HCT116 (cell line): ENCODE results near the gene RCAN3. TPM values are rescaled to one million over a fixed set of nuclear protein-coding genes. Genes with fewer than 3 reads are reported as not detected.
A peak's percentile ranks its signal among the peaks of the same experiment; 100 is the strongest.

ENCODE experiments used
- ATAC-seq: fragments of 200-7000 bp; cut with Tn5 transposase; 2 replicates; pipeline ENCODE4 v1.9.1; 2020; ENCODE audit warnings: mild to moderate bottlenecking, moderate library complexity
- BruUV-seq: library from RNA; stranded (reverse); fragments of 400-500 nt; replicated peaks from 2 replicates; lab custom pipeline; 2021; lab: Mats Ljungman, UMichigan
- CTCF ChIA-PET: fragments of 300-600 bp; sonication (Branson Sonifier 250); formaldehyde crosslinking; loops from one replicate; lab custom pipeline; 2021; ENCODE audit warnings: antibody characterized with exemption; lab: Charles Lee
- POLR2A ChIA-PET: fragments of 300-600, 350-600 bp; sonication (Branson Sonifier 250); formaldehyde crosslinking; loops from one replicate; lab custom pipeline; 2021; ENCODE audit warnings: antibody characterized with exemption; lab: Charles Lee
- RAD21 ChIA-PET, 2 experiments: fragments of 300-600 bp; sonication (Branson Sonifier 250); formaldehyde crosslinking; loops; one replicate each; lab custom pipeline; 2023; ENCODE audit warnings: low total read pairs in 2 of 2; ENCODE audit not compliant: uncharacterized antibody in 2 of 2, unreplicated experiment in 2 of 2, low non-redundant PET in 1 of 2; lab: Charles Lee
- DNase-seq: peaks from one replicate; pipeline ENCODE4 v3.0.0-alpha.2; 2010; ENCODE audit warnings: low read depth, low spot score
- H2AFZ ChIP-seq: fragments of 200-600 bp; shearing (Covaris generic), sonication (generic); 2 replicates; pipeline ENCODE4 v1.6.1; 2017; ENCODE audit warnings: low read depth, mixed run types, mixed read lengths, antibody characterized with exemption, low read length; ENCODE audit not compliant: poor library complexity, severe bottlenecking
- H3K27ac ChIP-seq: 2 replicates; pipeline ENCODE4 v1.5.1; 2012; ENCODE audit warnings: low read depth, low read length
- H3K27me3 ChIP-seq: fragments of 200-600 bp; sonication (generic); 2 replicates; pipeline ENCODE4 v1.6.1; 2016; ENCODE audit warnings: mixed run types, low read length, mixed read lengths; ENCODE audit not compliant: insufficient read depth
- H3K36me3 ChIP-seq, 2 experiments: fragments of 200-500 bp in 1 of 2; fragments of 200-600 bp in 1 of 2; sonication (Bioruptor generic) in 1 of 2; sonication (generic) in 1 of 2; 2 replicates each; pipeline versions ENCODE4 v1.5.1 to v1.6.1; 2014 to 2016; ENCODE audit warnings: low read length in 2 of 2, inconsistent platforms in 1 of 2, mixed read lengths in 1 of 2, mixed run types in 1 of 2; ENCODE audit not compliant: insufficient read depth in 2 of 2, control insufficient read depth in 1 of 2
- H3K4me1 ChIP-seq, 2 experiments: fragments of 200-600 bp in 1 of 2; sonication (generic) in 1 of 2; 2 replicates each; pipeline versions ENCODE4 v1.5.1 to v1.6.1; 2012 to 2017; ENCODE audit warnings: low read length in 2 of 2, inconsistent platforms in 1 of 2, mild to moderate bottlenecking in 1 of 2, mixed read lengths in 1 of 2, mixed run types in 1 of 2, moderate library complexity in 1 of 2; ENCODE audit not compliant: insufficient read depth in 2 of 2, control insufficient read depth in 1 of 2
- H3K4me2 ChIP-seq: fragments of 200-600 bp; sonication (generic); 2 replicates; pipeline ENCODE4 v1.6.1; 2017; ENCODE audit warnings: mixed run types, low read length, mixed read lengths
- H3K4me3 ChIP-seq, 2 experiments: fragments of 200-600 bp in 1 of 2; sonication (generic) in 1 of 2; replicated peaks in 1 of 2; 2 replicates each; pipeline ENCODE4 v1.5.1; 2011 to 2016; ENCODE audit warnings: low read length in 2 of 2, control low read depth in 1 of 2, low read depth in 1 of 2, mild to moderate bottlenecking in 1 of 2, mixed read lengths in 1 of 2, mixed run types in 1 of 2
- H3K79me2 ChIP-seq: fragments of 200-600 bp; sonication (generic); 2 replicates; pipeline ENCODE4 v1.6.1; 2017; ENCODE audit warnings: mild to moderate bottlenecking, mixed run types, low read length, moderate library complexity, mixed read lengths; ENCODE audit not compliant: insufficient read depth
- H3K9ac ChIP-seq: fragments of 200-600 bp; sonication (generic); 2 replicates; pipeline ENCODE4 v1.6.1; 2016; ENCODE audit warnings: low read length, mixed read lengths
- H3K9me2 ChIP-seq: fragments of 200-600 bp; sonication (generic), shearing (Covaris generic); 2 replicates; pipeline ENCODE4 v1.6.1; 2017; ENCODE audit warnings: mixed run types, mild to moderate bottlenecking, moderate library complexity; ENCODE audit not compliant: insufficient read depth
- H3K9me3 ChIP-seq, 2 experiments: fragments of 200-500 bp in 1 of 2; fragments of 200-600 bp in 1 of 2; sonication (Bioruptor generic) in 1 of 2; sonication (generic) in 1 of 2; 2 replicates each; pipeline ENCODE4 v1.6.1; 2014 to 2017; ENCODE audit warnings: low read length in 2 of 2, mixed read lengths in 2 of 2, inconsistent platforms in 1 of 2, low read depth in 1 of 2, mild to moderate bottlenecking in 1 of 2, mixed run types in 1 of 2, moderate library complexity in 1 of 2; ENCODE audit not compliant: control insufficient read depth in 1 of 2, insufficient read depth in 1 of 2
- H4K20me1 ChIP-seq: fragments of 200-600 bp; sonication (generic), shearing (Covaris generic); 2 replicates; pipeline ENCODE4 v1.6.1; 2017; ENCODE audit warnings: mixed run types, mild to moderate bottlenecking, moderate library complexity; ENCODE audit not compliant: insufficient read depth
- EGR1 ChIP-seq: IDR thresholded peaks from 2 replicates; pipeline ENCODE4 v1.6.1; 2012; ENCODE audit warnings: low read depth
- EZH2 ChIP-seq: fragments of 200-600 bp; sonication (generic); IDR thresholded peaks from 2 replicates; pipeline ENCODE4 v1.6.1; 2017; ENCODE audit warnings: antibody characterized with exemption, mixed run types
- FOSL1 ChIP-seq: IDR thresholded peaks from 2 replicates; pipeline ENCODE4 v1.6.1; 2012; ENCODE audit warnings: low read depth
- JUND ChIP-seq: IDR thresholded peaks from 2 replicates; pipeline ENCODE4 v1.6.1; 2012
- SIN3A ChIP-seq: IDR thresholded peaks from 2 replicates; pipeline ENCODE4 v1.6.1; 2012; ENCODE audit warnings: low read depth
- TCF7L2 ChIP-seq: IDR thresholded peaks from 2 replicates; pipeline ENCODE4 v1.7.0; 2011; ENCODE audit warnings: borderline replicate concordance, inconsistent platforms; ENCODE audit not compliant: insufficient read depth, insufficient read length; ENCODE audit errors: extremely low read depth
- ZFX ChIP-seq: fragments of 450-650 bp; IDR thresholded peaks from 2 replicates; pipeline ENCODE4 v1.6.1; 2017
- ZNF274 ChIP-seq: fragments of 200-500 bp; sonication (Bioruptor generic); IDR thresholded peaks from 2 replicates; pipeline ENCODE4 v1.6.1; 2014; ENCODE audit warnings: mild to moderate bottlenecking, low read depth, low read length, inconsistent platforms
- intact Hi-C: fragments of 100-400 bp; cut with micrococcal nuclease; formaldehyde crosslinking; loops from 2 replicates; pipeline ENCODE4 v1.10.0; 2022
- total RNA-seq: library from RNA; stranded (reverse); gene quantifications from one replicate; pipeline ENCODE4 v1.2.1, GENCODE V29; 2021; ENCODE audit not compliant: unreplicated experiment
- TF ChIP-seq, protein P1 (sequence below): IDR thresholded peaks from 2 replicates; pipeline ENCODE4 v1.6.1; 2012
- TF ChIP-seq, protein P2 (sequence below): IDR thresholded peaks from 2 replicates; pipeline ENCODE4 v1.6.1; 2012

Gene RCAN3
- total RNA-seq, 1 experiment from 2014 or later: 13.3 TPM

DNA sequence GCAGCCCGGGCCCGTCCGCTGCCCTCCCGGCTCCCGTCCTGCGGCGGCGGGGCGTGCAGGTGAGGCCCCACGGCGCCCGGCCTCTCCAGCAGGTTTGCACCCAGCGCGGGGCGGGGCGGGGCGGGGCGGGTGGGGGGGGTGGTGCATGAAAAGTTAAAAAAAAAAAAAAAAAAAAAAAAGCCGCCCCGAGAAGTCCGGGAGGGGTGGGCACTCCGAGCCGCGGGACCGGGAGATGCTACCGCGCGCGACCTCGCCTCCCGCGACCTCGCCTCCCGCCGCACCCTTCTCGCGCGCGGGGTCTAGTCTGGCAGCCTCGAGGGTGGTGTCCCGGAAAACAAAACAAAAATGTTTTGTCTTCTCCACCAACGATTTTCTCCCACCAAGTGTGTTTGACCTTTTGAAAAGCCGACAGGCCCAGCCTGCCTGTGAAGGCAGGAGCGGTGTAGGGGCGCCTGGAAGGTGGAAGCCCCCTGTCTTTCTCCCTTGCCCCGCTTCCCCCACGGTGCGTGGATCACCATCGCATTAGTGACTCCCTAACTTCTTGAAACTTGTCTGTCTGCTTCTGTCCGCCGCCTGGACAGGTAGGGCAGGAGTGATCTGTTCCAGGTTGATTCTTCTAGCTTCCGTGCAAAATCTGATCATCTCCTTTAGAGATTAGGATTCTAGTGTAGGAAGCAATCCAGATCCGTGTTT, 569 bp downstream of the RCAN3 start:
- Histone ChIP-seq H3K9me3 (no peaks in the 10 kb centered on the region), H2AFZ (no peak overlapping the region), H3K4me3 (peak overlapping the region; percentile 51 to 78), H3K36me3 (no peaks in the 10 kb centered on the region), H3K4me1 (peaks cover 18 to 29% of the 10 kb centered on the region in 2 experiments), H3K79me2 (no peaks in the 10 kb centered on the region), H3K9ac (peak overlapping the region; percentile 84), H4K20me1 (no peaks in the 10 kb centered on the region), H3K27me3 (no peaks in the 10 kb centered on the region), H3K9me2 (no peaks in the 10 kb centered on the region), H3K27ac (peak overlapping the region; percentile 53; the same call in 1 of the 2 replicates), H3K4me2 (peak overlapping the region; percentile 88)
- intact Hi-C loops: no loop called here
- no TSS peak for BruUV-seq
- ChIA-PET POLR2A (interaction anchor here (1.0 kb wide), 1 partner anchor 12 kb away, joined by 3 read pairs; no protein-coding TSS in a partner anchor), RAD21 (no interaction called here), CTCF (no interaction called here)
- ATAC-seq (no peak), DNase-seq (no peak)
- no peak for TF ChIP-seq ZNF274
- peak; percentile 44 for TF ChIP-seq TCF7L2

DNA sequence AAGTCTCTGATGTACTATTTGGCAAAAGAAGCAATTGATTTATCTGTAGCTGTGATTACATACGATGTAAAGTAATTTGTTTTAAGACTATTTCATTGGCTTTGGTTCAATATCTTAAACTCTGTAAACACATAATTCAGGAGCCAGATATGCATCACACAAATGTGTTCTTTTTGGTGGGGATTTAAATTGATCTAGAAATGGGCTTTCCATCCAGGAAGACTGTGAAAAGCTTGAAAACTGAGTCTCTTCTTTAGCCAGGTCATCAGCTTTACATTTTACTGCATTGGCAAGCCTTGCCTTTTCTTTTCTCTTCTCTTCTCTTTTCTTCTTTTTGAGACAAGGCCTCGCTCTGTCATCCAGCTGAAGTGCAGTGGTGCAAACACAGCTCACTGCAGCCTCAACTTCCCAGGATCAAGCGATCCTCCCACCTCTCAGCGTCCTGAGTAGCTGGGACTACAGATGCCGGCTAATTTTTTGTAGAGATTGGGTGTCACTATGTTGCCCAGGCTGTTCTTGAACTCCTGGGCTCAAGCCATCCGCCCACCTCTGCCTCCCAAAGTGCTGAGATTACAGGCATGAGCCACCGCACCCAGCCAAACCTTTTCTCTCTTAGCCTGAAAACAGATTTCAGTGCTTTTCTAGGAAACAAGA, 1.4 kb downstream of the RCAN3 start:
- no peak for DNase-seq
- RAD21 ChIA-PET: no interaction called here
- peak overlapping the region; percentile 51 to 78 for H3K4me3 ChIP-seq
- no peaks in the 10 kb centered on the region for H4K20me1 ChIP-seq
- peaks cover 18 to 29% of the 10 kb centered on the region in 2 experiments for H3K4me1 ChIP-seq
- TF ChIP-seq EGR1: no peak
- TF ChIP-seq FOSL1: no peak
- no peak for TF ChIP-seq ZFX
- TF ChIP-seq JUND: no peak
- no peak for TF ChIP-seq SIN3A
- TF ChIP-seq EZH2: no peak
- no peak for TF ChIP-seq ZNF274
- TF ChIP-seq, protein P1, sequence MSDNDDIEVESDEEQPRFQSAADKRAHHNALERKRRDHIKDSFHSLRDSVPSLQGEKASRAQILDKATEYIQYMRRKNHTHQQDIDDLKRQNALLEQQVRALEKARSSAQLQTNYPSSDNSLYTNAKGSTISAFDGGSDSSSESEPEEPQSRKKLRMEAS: no peak
- TF ChIP-seq, protein P2, sequence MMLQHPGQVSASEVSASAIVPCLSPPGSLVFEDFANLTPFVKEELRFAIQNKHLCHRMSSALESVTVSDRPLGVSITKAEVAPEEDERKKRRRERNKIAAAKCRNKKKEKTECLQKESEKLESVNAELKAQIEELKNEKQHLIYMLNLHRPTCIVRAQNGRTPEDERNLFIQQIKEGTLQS: no peak
- TF ChIP-seq, all 23 proteins: peak for 0
- H3K79me2 ChIP-seq: no peaks in the 10 kb centered on the region
- H2AFZ ChIP-seq: no peak overlapping the region
- H3K36me3 ChIP-seq: no peaks in the 10 kb centered on the region
- peak overlapping the region; percentile 88 for H3K4me2 ChIP-seq
- POLR2A ChIA-PET: no interaction called here
- intact Hi-C loops: no loop called here
- no TSS peak for BruUV-seq
- H3K9me3 ChIP-seq: no peaks in the 10 kb centered on the region
- H3K9me2 ChIP-seq: no peaks in the 10 kb centered on the region
- CTCF ChIA-PET: no interaction called here
- H3K9ac ChIP-seq: peak overlapping the region; percentile 69
- no peak for ATAC-seq
- H3K27me3 ChIP-seq: no peaks in the 10 kb centered on the region
- no peak overlapping the region for H3K27ac ChIP-seq
